Colonic mucosa (tissue), 4 donors: ENCODE measurements around the gene PCGF1. TPM values are rescaled to one million over a fixed set of nuclear protein-coding genes. Genes with fewer than 3 reads are reported as not detected.

Source experiments
- DNase-seq: peaks from one replicate; pipeline ENCODE4 v3.0.0-alpha.2; 2020
- H3K27ac ChIP-seq: fragments of 200-600 bp; one replicate; pipeline ENCODE4 v1.8.0; 2021
- H3K27me3 ChIP-seq: fragments of 200-600 bp; one replicate; pipeline ENCODE4 v1.8.0; 2021
- H3K36me3 ChIP-seq: fragments of 200-600 bp; one replicate; pipeline ENCODE4 v1.8.0; 2021
- H3K4me1 ChIP-seq: fragments of 200-600 bp; one replicate; pipeline ENCODE4 v1.8.0; 2021; ENCODE audit warnings: mild to moderate bottlenecking
- H3K4me3 ChIP-seq: fragments of 200-600 bp; one replicate; pipeline ENCODE4 v1.8.0; 2021
- H3K9ac ChIP-seq, 2 donors: one replicate each; pipeline ENCODE4 v1.7.0; 2013; ENCODE audit warnings: control low read depth in 2 of 2, low read depth in 2 of 2, low read length in 2 of 2
- H3K9me3 ChIP-seq: fragments of 200-600 bp; one replicate; pipeline ENCODE4 v1.8.0; 2021
- intact Hi-C: fragments of 100-400 bp; cut with DNase I; formaldehyde crosslinking; loops from one replicate; pipeline ENCODE4 v1.14.1; 2022
- total RNA-seq, 2 donors: library from RNA; stranded (reverse); fragmentation: NEBNext Ultra II Directional in 1 of 2; extraction: Animal tissue kit (Norgen Biotek cat#: 25700) in 1 of 2; gene quantifications; one replicate each; pipeline ENCODE4 v1.2.1, GENCODE V29; 2021
- TF ChIP-seq, protein P1 (sequence below): fragments of 200-600 bp; IDR thresholded peaks from one replicate; pipeline ENCODE4 v1.8.0; 2022; ENCODE audit warnings: antibody characterized with exemption, mild to moderate bottlenecking
- donor health status: healthy.
- donor health status: DM: no; HTN: no; CAD: no.
- donor health status: DM: no; HTN: no; CAD: no.

Gene PCGF1
- total RNA-seq, 2 donors from 2014 or later: 16.1 to 19.9 TPM

DNA sequence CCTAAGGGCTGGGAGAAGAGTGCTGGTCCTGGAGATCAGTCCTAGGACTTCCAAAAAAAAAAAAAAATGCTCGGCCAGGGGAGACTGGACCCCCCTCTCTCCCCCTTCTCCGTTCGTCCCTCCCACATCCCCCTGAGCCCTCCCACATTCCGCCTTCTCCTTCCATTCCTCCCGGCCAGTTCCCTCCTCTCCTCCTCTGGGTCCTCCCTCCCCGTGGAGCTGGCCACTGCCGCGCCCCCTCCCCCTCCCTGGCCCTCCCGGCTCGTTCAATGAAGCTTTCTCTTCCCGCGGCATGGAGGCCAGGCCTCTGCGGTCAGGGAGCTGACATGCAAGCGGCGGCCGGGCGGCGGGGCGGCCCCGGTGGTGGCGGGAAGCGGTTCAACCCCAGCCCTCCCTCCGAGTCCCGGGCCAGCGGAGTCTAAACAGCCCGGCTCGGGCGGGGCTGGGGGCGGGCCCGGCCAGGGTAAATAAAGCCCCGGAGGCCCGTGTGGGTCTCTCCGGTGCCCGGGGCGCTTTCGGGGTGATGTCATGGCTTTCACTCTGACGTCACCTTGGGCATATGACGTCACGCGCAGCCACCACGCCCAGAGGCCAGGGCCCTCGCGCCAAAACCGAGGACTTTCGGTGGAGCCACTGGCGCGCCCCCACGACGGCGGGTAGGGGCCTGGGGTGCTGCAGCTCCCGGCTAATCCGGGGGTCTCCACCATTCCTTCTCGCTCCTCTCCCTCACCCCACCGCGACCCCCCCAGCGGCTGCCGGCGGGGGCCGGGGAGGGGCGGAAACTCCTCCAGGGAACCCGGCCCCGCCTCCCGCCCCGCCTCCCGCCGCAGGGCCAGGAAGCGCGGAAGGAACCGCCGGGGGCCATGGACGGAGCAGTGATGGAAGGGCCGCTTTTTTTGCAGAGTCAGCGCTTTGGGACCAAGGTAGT lies 46.7 kb upstream of the PCGF1 start, which contains the start of the genes DOK1 and LOXL3:
TSS of gene DOK1 (plus strand) at position 829 of the 928 bp plus-strand sequence. CDS start at position 864, 35 bp downstream.
TSS of gene LOXL3 (minus strand) at position 51 of the 928 bp plus-strand sequence. CDS start 1,308 bp downstream, outside the sequence.
- TF ChIP-seq, protein P1, sequence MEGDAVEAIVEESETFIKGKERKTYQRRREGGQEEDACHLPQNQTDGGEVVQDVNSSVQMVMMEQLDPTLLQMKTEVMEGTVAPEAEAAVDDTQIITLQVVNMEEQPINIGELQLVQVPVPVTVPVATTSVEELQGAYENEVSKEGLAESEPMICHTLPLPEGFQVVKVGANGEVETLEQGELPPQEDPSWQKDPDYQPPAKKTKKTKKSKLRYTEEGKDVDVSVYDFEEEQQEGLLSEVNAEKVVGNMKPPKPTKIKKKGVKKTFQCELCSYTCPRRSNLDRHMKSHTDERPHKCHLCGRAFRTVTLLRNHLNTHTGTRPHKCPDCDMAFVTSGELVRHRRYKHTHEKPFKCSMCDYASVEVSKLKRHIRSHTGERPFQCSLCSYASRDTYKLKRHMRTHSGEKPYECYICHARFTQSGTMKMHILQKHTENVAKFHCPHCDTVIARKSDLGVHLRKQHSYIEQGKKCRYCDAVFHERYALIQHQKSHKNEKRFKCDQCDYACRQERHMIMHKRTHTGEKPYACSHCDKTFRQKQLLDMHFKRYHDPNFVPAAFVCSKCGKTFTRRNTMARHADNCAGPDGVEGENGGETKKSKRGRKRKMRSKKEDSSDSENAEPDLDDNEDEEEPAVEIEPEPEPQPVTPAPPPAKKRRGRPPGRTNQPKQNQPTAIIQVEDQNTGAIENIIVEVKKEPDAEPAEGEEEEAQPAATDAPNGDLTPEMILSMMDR: no peak
- peak within 1 kb of the TSS; percentile 76 for H3K4me3 ChIP-seq
- intact Hi-C loops: no loop called here
- peak; percentile 93 for DNase-seq
- peak within 1 kb of the TSS; percentile 62 for H3K27ac ChIP-seq
- H3K4me1 ChIP-seq: no peaks in the 10 kb centered on the region
- H3K36me3 ChIP-seq: no peaks in the 10 kb centered on the region
- no peaks in the 10 kb centered on the region for H3K27me3 ChIP-seq
- peak within 1 kb of the TSS; percentile 84 to 96 for H3K9ac ChIP-seq
- H3K9me3 ChIP-seq: no peaks in the 10 kb centered on the region

DNA sequence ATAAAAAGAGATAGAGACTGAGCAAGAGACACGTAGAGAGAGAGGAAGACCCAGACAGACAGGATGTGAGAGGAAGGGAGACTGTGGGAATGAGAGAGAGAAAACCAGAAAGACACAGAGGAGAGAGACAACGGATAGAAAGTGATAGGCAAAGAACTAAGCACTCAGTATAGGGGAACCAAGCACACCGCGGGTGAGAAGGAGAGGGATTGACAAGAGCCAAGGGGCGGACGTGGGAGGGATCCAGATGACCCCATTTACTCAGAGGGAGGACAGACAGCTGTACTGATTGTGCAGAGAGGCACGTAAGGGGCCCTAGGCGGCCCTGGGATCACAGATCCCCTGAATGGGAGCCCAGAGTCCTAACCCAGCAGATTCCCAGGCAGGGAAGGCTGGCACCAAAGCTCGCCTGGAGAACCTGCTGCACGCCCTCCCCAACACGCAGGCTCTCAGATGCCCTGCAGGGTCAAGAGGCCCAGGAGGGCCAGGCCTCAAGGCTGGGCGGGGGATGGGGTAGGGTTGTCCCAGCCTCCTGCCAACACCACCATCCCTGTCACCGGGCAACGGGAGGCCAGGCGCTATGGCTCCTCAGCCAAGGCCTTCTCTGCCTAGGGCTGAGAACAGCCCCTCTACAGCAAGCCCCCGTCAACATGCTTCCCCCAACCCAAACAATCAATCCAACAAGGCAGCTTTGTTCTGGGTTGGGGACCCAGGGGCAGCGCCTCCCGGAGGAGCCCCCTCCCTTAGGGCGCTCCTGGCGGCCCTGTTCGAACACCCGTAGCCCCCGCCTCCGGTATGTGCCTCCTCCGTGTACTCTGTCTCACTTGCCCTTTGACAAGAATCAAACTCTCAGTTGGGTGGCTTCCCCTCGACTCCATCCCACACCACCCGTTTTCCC lies 45.7 kb upstream of the PCGF1 start:
- peak overlapping the region; percentile 62 for H3K27ac ChIP-seq
- no peaks in the 10 kb centered on the region for H3K9me3 ChIP-seq
- no peaks in the 10 kb centered on the region for H3K4me1 ChIP-seq
- no peaks in the 10 kb centered on the region for H3K36me3 ChIP-seq
- H3K4me3 ChIP-seq: peak overlapping the region; percentile 76
- TF ChIP-seq, protein P1: no peak
- DNase-seq: no peak
- intact Hi-C loops: no loop called here
- H3K27me3 ChIP-seq: no peaks in the 10 kb centered on the region
- H3K9ac ChIP-seq: peak overlapping the region; percentile 52 to 96

DNA sequence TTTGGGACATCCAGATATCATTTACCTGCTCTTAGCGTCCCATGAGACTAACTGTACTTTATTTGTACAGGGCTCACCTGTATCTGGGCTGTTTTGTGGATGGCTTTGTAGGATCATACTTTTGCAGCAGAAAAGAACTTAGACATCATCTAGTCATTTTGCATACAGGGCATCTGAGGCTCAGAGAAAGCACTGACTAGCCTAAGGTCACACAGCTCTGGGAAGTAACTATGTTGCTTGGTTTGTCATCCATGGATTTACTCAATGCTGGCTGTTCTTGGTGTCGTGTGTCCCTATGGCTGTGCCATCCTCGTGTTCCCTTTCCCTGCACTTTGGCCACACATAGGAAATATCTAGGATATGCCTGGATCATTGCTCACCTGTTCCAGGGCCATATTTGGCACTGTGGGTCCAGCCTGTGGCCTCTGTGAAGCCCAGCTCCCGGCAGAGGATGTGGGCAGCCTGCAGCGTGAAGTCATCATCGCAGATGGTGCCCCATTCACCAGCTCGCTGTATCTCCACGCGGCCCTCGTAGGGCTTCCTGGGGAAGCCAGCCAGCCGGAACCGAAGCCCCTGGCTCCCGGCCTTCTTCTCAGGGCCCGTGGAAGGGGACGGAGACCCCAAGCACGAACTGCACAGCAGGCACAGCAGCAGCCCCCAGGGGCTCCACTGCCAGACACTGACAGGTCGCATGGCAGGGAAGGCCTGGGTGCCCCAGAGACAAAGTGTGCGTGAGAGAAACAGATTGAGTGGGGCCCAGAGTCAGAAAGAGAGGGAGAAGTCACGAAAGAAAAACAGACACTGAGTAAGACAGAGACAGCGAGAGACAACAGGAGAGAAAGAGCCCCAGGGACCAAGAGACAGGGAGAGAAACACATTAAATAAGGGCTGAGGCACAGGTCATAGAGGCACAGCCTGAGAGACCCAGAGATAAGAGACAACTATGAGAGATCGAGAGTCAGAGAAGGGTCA lies 44.7 kb upstream of the PCGF1 start:
- Histone ChIP-seq H3K27ac (no peak overlapping the region), H3K36me3 (no peaks in the 10 kb centered on the region), H3K9me3 (no peaks in the 10 kb centered on the region), H3K4me3 (peak overlapping the region; percentile 76), H3K27me3 (no peaks in the 10 kb centered on the region), H3K4me1 (no peaks in the 10 kb centered on the region), H3K9ac (peak overlapping the region in 1 of 2 donors; percentile 7)
- TF ChIP-seq, protein P1: no peak
- intact Hi-C loops: no loop called here
- DNase-seq: no peak

DNA sequence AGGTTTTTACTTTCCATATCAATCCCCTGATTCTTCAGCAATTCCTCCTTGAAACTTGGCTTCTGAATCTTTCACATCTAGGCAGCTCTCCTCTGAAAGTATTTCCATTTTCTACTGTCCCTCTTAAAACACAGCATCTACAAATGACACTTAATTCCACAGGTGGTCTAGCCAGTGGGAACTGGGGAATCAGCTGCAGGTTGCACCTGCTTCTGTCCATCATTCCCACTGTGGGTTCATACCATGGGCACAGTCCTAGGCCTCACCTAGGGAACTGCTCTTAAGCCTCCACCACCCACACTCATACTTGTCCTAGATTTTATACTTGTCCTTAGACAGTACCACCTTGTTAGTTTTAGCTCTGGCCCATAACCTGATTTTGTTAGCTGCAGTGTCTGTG lies 44.0 kb upstream of the PCGF1 start:
- Histone ChIP-seq H3K9me3 (no peaks in the 10 kb centered on the region), H3K27ac (no peak overlapping the region), H3K36me3 (no peaks in the 10 kb centered on the region), H3K4me1 (no peaks in the 10 kb centered on the region), H3K4me3 (no peak overlapping the region), H3K27me3 (no peaks in the 10 kb centered on the region), H3K9ac (no peak overlapping the region)
- TF ChIP-seq, protein P1: no peak
- intact Hi-C loops: no loop called here
- DNase-seq: no peak
